GM20431 (cell line): ENCODE data around the gene PLXDC2.
"Not testable (repeated sequence)": the region's sequence is repeated elsewhere in the genome, so short reads cannot be mapped to it uniquely, and the experiment has no call there.

ENCODE experiments used
- in situ Hi-C: fragments of 300-500 bp; cut with MseI, MboI; formaldehyde crosslinking; loops from one replicate; pipeline ENCODE4 v1.15.0; 2020; ENCODE audit warnings: low sequenced_read_pairs; ENCODE audit not compliant: unreplicated experiment

The PLXDC2 gene

DNA sequence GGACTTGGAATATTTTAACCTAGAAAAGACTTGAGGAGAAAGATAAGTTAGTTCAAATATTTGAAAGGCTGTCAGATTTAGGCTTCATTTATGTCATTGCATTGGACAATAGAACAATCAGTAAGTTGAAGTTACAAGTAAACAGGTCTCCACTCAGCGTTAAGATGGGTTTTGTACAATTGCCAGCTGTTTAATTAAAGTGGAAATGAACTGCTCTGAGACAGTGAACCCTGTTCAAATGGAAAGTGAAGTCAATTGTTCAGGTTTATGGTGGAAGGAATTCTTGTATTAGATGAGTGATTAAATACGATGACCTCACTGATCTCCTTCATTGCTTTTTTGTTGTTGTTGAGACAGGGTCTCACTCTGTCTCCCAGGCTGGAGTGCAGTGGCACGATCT lies 151.7 kb downstream of the PLXDC2 start:
- in situ Hi-C loops: no loop called here

DNA sequence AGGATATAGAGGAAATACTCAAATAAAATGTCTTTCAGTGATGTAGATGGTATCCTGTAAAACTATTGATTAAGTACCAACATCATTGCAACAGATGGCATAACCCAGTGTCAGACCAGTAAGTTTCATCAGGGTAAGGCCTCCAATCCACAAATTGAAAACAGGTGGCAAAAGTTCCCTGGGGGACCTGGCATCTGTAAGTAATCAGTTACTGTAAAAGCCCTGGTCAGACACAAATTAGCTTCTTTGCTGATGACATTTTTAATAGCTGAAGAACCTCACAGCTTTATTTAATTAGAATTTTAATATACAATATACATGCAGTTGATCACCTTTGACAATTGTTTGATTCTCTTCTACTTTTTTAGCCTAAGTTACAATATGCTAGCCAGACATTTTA lies 152.5 kb downstream of the PLXDC2 start:
- in situ Hi-C loops: no loop called here

DNA sequence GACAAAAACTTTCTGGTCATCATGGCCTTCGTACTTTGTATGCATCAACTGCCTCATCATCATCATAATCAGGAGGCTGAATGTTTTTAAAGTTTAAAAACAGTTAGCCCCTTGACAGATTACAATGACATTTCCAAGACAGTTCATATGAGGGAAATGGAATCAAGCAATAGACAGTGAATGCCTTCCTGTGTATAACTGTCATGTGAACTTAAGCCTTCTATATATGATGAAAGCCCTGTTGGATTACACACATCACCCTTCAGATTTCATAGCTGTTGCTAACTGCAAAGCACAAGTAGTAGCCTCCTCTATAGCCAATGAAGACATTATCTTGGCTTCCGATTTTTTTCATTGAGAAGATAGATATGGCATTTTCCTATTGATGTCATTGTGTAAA lies 154.0 kb downstream of the PLXDC2 start:
- in situ Hi-C loops: no loop called here

DNA sequence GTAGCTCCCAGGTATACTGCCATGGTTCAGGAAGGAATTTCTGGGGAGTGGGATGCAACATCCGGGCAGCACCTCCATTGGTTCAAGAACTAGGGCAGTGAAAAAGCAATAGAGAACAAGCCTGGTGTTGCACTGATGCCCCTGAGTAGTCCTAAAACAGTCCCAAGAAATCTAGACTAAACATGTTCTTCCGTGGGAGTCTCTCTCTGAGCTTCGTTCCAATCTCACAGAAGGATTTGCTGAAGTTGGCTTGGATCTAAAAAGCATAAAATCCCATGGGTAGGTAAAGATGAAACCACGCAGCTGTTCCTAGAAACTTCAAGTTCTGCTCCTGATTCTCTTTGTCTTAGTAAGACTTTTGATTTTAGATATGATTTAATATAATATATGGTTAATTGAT lies 154.5 kb downstream of the PLXDC2 start:
- in situ Hi-C loops: no loop called here

DNA sequence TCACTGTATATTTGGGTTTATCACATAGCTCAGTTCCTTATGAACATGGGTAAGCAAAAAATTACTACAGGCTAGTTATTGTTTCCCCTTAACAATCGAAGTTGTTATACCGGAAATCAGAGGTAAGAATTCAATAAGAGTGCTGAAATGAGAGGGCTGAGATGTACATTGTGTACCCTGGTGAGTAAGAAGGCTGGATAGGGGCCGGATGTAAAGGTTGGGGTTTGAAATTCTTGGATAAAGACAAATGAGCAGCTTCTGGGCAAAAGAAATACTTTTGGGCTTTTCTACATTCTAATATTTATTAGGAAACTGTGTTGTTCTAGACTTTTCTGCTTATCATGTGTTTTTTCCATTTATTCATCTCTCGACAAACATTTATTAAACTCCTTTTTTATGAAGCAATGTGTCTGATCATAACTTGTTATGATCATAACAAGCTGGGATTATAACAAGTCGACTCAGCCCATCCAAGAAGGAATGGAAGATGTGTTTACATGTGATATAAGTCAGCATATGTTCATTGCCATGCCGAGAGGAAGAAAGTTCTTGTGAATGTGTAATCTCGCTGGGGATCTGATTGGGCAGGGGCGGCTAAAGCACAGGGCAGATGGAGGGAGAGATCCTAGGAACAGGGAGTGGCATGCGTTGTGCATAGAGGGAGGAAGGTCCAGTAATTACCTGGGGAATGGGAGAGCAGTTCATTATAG lies 155.3 kb downstream of the PLXDC2 start:
- in situ Hi-C loops: no loop called here

DNA sequence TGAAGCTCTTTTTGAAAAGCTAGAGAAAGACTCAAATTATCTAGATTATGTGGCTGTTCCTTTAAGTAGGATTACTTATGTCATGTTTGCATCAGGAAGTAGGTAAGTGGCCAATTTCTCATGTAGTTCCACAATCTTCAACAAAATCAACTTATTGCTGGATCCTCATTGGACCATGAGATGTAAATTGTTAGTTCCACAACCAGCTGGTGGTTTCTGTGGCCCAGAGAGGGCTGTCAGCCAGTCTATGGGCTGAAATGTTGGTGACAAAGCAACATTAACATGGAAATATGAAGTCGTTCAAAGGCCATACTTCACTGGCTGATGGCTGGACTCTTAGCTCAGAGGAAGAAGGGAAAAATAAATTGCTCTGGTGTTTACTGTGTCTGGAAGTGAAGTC lies 157.9 kb downstream of the PLXDC2 start:
- in situ Hi-C loops: no loop called here

DNA sequence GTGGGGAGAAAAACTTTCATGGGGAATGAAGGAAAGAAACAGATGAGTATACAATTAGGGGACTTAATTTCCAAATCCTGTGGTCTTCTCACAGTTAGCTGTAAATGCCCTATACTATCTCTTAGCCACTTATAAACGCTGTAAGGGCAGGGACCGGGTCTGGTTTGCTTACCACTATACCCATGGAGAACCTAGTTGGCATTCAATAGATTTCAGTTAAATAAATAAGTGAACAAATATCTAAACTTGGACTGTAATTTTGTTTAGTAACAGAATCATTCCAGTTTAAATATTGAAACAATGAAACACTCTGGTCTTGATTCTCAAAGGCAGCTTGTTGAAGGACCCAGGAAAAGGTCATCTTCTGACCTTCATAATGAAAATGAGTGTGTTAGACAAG lies 158.3 kb downstream of the PLXDC2 start:
- in situ Hi-C loops: no loop called here

DNA sequence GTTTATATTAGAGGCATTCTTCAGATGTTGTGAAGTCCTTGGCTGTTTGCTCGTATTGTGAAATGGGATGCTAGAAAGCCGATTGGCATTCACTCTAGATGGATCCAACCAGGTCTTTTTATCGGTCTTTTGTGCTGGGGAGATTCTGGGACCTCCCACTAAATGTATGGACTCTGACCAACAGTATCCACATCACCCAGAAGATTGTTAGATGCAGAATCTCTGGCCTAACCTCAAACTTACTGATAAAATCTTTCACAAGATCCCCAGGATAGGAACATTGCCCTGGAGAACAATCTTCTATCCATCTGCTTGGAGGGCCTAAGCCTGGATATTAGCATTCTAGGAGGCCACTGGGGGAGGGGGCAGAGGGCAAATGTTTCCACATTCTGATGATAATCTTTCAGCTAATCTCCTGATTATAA lies 160.9 kb downstream of the PLXDC2 start:
- in situ Hi-C loops: no loop called here

DNA sequence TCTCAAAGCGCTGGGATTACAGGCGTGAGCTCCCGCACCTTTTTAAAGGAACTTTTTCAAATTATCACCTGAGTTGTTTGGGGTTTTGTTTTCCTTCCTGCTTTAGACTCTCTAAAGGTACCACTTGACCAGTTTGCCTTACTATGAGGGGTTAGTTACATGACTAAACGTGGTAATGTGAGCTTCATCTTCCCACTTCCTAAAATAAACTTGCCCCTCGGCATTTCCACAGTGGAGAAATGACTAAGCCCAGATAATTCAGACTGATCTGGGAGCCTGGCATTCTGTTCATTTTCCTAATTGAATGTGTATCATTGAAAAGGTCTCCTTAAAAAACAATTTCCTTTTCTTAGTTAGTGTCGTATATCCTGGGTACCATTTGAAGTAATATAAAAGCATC lies 163.4 kb downstream of the PLXDC2 start:
- in situ Hi-C loops: no loop called here

DNA sequence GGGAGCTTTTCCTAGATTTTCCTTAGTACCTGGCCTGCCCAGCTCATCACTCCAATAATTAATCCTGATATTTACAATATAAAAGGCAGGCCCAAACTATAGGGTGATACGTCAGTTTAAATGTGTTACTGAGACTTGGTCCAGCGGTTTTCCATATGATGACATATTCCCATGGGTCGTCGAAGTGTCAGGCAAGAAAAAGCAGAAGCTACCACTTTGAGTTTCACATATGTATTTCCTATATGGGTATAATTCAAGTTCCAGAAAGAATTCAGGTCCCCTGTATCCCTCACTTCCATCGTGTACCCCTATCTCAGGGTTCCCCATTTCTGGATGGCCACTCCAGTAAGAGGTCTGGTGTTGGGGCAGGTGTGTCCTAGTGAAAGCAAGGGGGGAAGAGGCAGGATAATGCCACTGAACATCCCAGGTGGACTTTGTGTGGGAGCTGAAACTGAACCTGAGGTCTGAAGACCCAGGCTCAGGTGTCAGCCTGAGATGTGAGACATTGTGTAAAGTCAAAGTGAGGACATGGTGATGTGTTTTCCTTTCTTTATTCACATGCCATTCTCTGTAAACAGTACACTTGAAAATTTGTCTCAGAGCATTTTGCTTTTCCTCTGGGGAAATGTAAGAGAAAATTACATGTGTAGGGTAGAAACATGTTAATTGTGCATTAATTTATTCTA lies 167.8 kb downstream of the PLXDC2 start:
- in situ Hi-C loops: no loop called here

DNA sequence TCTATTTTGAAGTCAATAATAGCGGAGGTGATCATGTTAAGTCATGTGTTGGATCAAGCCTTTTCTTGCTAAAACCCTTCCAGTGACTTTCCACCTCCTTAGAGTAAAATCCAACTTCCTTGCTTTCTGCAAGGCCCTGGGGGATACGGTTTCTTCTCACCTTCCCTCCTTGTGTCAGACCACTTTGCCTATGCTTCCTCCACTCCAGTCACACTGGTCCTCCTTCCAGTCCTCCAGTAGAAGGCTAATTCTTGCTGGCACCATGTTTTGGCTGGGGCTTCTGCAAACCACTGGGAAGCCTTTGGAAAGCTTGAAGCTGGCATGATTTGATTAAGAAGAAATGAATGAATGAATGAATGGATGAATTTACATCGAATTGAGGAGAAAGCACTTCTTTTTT lies 169.5 kb downstream of the PLXDC2 start:
- in situ Hi-C loops: no loop called here

DNA sequence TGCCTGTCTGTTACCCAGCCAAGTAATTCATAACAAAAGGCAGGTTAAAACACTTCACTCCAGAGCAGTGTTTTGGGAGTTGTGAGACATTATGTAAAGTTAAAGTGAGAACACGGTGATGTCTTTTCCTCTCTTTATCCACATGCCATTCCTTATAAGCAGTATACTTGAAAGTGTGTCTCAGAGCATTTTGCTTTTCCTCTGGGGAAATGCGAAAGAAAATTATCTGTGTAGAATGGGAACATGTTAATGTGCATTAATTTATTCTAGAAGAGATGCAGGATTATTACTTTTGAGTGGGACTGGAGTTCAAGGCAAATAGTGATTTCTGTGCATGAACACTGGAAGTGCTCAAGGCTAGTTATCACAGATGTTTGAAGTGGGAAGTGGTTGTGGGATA lies 170.4 kb downstream of the PLXDC2 start:
- in situ Hi-C loops: no loop called here

DNA sequence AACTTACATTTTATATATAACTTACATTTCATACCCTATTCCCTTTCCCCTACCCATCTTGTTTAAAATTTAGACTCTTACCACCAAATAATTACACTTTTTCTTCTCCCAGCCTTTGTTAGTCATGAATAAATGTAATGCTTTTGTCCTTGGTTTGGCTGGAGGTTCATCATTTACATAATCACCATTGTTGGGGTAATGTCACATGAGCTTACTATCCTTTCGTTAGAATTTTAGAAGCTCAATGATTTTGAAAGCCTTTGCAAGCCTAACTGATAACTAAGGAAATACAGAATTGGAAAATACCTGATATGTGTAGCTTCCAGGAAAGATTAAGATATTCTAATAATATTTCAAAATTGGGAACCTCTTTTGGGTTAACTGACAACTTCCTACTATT lies 171.7 kb downstream of the PLXDC2 start:
- in situ Hi-C loops: no loop called here

DNA sequence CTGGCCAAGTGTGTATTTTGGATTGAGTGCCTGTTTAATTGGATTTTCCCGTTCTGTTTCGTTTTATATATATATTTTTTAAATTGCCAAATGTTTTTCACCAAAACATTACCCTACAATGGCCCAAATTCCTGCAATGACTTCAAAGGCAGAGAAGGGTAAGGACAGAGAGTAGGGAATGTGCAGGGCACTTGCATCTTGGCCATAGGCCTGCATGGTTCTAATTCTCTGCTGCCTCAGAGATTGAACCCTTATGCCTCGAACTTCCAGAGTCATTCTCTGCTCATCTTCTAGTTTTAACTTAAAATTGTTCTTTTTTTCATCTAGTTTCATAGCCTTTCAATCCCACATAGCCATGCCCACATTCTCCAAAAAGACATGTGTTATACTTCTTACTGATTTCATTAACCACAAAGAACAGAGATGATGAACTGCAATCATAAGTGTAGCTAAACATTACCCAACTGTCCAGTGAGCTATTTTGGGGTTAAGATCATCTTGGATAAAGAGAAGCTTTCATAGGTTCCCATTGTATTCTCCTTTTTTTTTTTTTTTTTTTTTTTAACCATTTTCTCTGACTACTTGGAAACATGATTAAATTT lies 177.6 kb downstream of the PLXDC2 start:
- in situ Hi-C loops: no loop called here

DNA sequence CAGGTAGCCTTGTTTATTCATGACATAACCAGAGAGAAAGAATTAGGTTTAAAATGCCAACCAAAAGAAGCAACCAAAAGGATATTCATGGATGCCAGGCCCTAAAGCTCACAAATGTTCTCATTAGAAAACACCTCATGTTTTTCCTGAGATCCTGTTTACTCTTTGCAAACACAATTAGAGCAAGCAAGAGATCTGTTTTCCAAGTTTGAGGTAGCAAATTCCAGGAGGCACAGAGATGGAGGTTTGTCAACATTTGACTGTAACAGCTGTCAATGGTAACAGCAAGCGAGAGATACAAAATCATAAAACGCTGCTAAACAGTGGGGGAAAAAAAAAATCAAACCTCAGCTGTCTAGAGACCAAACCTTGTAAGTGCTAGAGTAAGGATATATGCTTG lies 182.2 kb downstream of the PLXDC2 start:
- in situ Hi-C loops: no loop called here

DNA sequence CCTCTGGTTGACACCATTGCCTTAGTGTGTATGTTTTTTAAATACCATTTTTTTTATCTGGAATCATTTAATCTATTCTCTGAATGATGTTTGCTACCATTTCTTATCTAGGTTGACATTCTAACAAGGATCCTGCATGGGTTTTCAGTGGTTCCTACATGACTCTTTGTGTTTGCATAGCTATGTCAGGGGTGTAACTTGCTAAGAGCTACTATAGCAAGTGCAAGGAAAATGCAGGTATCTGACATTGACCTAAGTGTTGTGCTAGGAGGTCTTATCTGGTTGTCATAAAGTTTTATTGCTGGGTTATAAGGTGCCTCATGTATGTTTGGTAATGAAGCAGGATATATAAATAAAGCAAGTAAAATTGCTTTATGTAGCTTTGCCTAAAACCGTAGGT lies 183.2 kb downstream of the PLXDC2 start:
- in situ Hi-C loops: no loop called here

DNA sequence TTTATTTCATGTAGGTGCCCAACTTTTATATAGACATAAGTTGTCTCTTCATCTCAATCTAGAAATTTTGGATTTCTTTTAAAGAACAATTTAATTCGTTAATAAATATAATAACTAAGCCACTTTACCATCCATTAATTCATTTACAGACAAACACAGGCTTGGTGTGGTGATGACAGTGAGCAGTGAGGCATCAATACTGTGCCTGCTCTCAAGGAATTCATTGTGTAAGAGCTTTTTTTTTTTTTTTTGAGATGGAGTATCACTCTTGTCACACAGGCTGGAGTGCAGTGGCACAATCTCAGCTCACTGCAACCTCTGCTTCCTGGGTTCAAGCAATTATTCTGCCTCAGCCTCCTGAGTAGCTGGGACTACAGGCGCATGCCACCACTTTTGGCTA lies 185.8 kb downstream of the PLXDC2 start:
- in situ Hi-C loops: not testable (repeated sequence)

DNA sequence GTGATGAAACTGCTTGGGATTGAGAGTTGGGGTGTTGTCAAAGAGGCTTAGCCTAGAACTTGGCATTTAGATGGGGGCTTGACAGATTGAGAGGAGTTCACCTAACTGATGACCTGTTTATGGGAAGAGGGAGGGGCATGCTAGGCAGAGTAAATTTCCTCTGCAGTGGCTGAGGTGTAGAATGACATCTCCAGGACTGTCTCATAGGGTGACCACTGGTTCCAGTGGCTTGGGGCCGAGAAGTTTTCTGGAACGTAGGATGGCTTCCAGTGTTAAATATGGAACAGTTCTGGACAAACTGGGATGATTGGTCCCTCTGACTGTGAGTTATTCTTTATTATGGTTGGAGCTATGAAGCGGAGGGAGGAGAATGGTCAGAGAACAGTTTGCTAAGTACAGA lies 186.4 kb downstream of the PLXDC2 start:
- in situ Hi-C loops: no loop called here

DNA sequence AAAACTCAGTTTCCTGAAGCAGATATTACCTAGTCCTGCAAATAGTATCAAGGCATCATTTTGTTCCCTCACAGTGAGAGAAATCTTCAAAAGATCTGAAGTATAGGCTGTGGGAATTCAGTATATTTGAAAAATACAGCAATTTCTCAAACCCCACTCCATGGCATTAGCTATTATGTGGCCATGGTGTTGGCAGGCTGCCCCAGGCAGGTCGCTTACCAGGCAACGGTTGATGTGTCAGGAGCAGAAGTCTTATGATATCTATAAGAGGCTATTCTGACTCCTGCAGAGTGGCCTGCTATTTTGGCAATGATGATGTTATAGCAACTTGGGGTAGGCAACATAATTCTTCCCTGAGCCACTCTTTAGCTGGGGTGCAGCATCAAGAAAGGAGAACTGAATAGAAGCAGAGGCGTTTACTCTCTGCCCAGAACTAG lies 187.9 kb downstream of the PLXDC2 start:
- in situ Hi-C loops: no loop called here

DNA sequence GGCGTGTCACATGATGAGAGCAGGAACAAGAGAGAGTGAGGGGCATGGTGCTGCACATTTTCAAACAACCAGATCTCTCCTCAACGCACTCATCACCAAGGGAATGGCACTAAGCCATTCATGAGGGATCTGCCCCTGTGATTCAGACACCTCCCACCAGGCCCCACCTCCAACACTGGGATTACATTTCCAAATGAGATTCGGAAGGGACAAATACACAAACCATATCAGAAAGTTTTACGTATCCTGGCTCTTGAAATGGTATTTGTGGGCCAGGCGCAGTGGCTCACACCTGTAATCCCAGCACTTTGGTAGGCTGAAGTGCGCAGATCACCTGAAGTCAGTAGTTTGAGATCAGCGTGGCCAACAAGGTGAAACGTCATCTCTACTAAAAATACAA lies 189.4 kb downstream of the PLXDC2 start:
- in situ Hi-C loops: no loop called here

DNA sequence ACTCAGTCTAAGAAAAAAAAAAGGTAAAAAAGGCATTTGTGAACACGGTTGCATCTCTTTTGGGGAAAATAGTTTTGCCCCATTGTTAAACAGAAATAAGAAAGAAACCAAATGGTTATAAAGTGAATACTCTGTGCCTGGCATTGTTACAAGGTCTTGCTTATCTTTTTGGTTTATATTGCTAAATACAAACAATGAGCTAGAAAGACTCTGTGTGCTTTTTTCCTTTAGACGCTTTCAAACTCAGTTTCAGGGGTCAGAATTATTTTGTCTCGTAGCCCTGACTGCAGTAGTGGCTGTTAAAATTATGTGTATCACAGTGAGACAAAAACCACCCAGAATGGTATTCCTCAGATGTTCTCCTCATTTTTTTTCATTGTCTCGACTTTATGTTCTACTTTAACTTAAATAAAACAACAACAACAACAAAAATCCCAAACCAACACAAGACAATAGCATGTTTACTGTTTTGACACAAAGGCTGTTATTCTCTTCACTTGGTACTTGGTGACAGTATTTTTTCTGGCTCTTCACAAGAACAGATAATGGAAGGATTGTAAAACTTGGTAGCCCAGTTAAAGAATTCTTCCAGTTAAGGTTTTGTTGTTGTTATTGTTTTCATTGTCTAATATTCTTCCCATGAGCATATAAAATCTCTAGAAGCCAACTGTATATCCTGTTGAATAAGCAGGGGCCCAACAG lies 190.1 kb downstream of the PLXDC2 start:
- in situ Hi-C loops: no loop called here
